ENCODE measurements around the gene OR10G7. TPM values are rescaled to one million over a fixed set of nuclear protein-coding genes. Genes with fewer than 3 reads are reported as not detected.

Gene OR10G7
- total RNA-seq, 1 donor from 2014 or later = not detected

- DNase-seq (ENCODE audit: low read depth) (no peak), FAIRE-seq (no peak)
- peaks cover 7% of the 10 kb centered on the region for H3K4me1 Mint-ChIP-seq (ENCODE audit: low read depth, unreplicated experiment)
- no peaks in the 10 kb centered on the region for H3K27me3 Mint-ChIP-seq (ENCODE audit: low read depth, unreplicated experiment)
- no peaks in the 10 kb centered on the region for H3K36me3 Mint-ChIP-seq (ENCODE audit: low read depth, unreplicated experiment)
- TF ChIP-seq CTCF (IDR thresholded peaks at IDR 0.05; ENCODE audit: insufficient read depth, low read depth, low read length) = no peak
- no peak for TF ChIP-seq EZH2 (IDR thresholded peaks at IDR 0.05; ENCODE audit: insufficient read depth, low read length)
- no peak overlapping the region for H3K27ac Mint-ChIP-seq (ENCODE audit: unreplicated experiment)
- no peaks in the 10 kb centered on the region for H3K79me2 ChIP-seq (ENCODE audit: insufficient read depth, low read length)
- no peak overlapping the region for H3K4me3 ChIP-seq (ENCODE audit: insufficient read depth, low read depth, low read length)
- H2AFZ ChIP-seq (ENCODE audit: low read depth, low read length) = no peak overlapping the region
- H3K4me2 ChIP-seq (ENCODE audit: low read length) = no peak overlapping the region
- no peaks in the 10 kb centered on the region for H3K27me3 ChIP-seq (ENCODE audit: insufficient read depth, low read length)
- H3K9me3 ChIP-seq (ENCODE audit: insufficient read depth, low read depth, low read length) = no peaks in the 10 kb centered on the region
- no peaks in the 10 kb centered on the region for H4K20me1 ChIP-seq (ENCODE audit: insufficient read depth, low read length)
- no peaks in the 10 kb centered on the region for H3K36me3 ChIP-seq (ENCODE audit: insufficient read depth, low read length)
- H3K4me1 ChIP-seq (ENCODE audit: insufficient read depth, low read length) = no peaks in the 10 kb centered on the region
- H3K4me3 Mint-ChIP-seq (ENCODE audit: unreplicated experiment) = no peak overlapping the region
- H3K27ac ChIP-seq (ENCODE audit: low read depth, low read length) = no peak overlapping the region
- peaks cover 4% of the 10 kb centered on the region for H3K9me3 Mint-ChIP-seq (ENCODE audit: unreplicated experiment)
- H3K9ac ChIP-seq (ENCODE audit: low read length) = no peak overlapping the region
Measured at GRCh38 chr11:124077266-124077665, 36.1 kb upstream of the OR10G7 start.

GRCh38 chr11:124075841-124076651 lies 34.9 kb upstream of the OR10G7 start:
- H3K27me3 ChIP-seq (ENCODE audit: insufficient read depth, low read length) = no peaks in the 10 kb centered on the region
- peaks cover 4% of the 10 kb centered on the region for H3K9me3 Mint-ChIP-seq (ENCODE audit: unreplicated experiment)
- FAIRE-seq (no peak), DNase-seq (ENCODE audit: low read depth) (no peak)
- H3K9ac ChIP-seq (ENCODE audit: low read length) = peak overlapping the region; percentile 43
- H3K4me3 ChIP-seq (ENCODE audit: insufficient read depth, low read depth, low read length) = peak overlapping the region; percentile 54
- H3K4me1 Mint-ChIP-seq (ENCODE audit: low read depth, unreplicated experiment) = peaks cover 4% of the 10 kb centered on the region
- H3K27me3 Mint-ChIP-seq (ENCODE audit: low read depth, unreplicated experiment) = no peaks in the 10 kb centered on the region
- H3K4me1 ChIP-seq (ENCODE audit: insufficient read depth, low read length) = no peaks in the 10 kb centered on the region
- H3K36me3 ChIP-seq (ENCODE audit: insufficient read depth, low read length) = no peaks in the 10 kb centered on the region
- H3K79me2 ChIP-seq (ENCODE audit: insufficient read depth, low read length) = no peaks in the 10 kb centered on the region
- no peaks in the 10 kb centered on the region for H3K9me3 ChIP-seq (ENCODE audit: insufficient read depth, low read depth, low read length)
- H3K4me2 ChIP-seq (ENCODE audit: low read length) = peak overlapping the region; percentile 90
- H3K27ac Mint-ChIP-seq (ENCODE audit: unreplicated experiment) = no peak overlapping the region
- no peak for TF ChIP-seq CTCF (IDR thresholded peaks at IDR 0.05; ENCODE audit: insufficient read depth, low read depth, low read length)
- TF ChIP-seq EZH2 (IDR thresholded peaks at IDR 0.05; ENCODE audit: insufficient read depth, low read length) = peak; percentile 65
- no peak overlapping the region for H3K27ac ChIP-seq (ENCODE audit: low read depth, low read length)
- H4K20me1 ChIP-seq (ENCODE audit: insufficient read depth, low read length) = no peaks in the 10 kb centered on the region
- no peak overlapping the region for H3K4me3 Mint-ChIP-seq (ENCODE audit: unreplicated experiment)
- H2AFZ ChIP-seq (ENCODE audit: low read depth, low read length) = peak overlapping the region; percentile 87
- H3K36me3 Mint-ChIP-seq (ENCODE audit: low read depth, unreplicated experiment) = no peaks in the 10 kb centered on the region

GRCh38 chr11:124075492-124075840 lies 34.3 kb upstream of the OR10G7 start:
- Histone ChIP-seq H3K9me3 (ENCODE audit: insufficient read depth, low read depth, low read length) (no peaks in the 10 kb centered on the region), H4K20me1 (ENCODE audit: insufficient read depth, low read length) (no peaks in the 10 kb centered on the region), H3K27ac (ENCODE audit: low read depth, low read length) (no peak overlapping the region), H2AFZ (ENCODE audit: low read depth, low read length) (peak overlapping the region; percentile 87), H3K27me3 (ENCODE audit: insufficient read depth, low read length) (no peaks in the 10 kb centered on the region), H3K4me3 (ENCODE audit: insufficient read depth, low read depth, low read length) (no peak overlapping the region), H3K9ac (ENCODE audit: low read length) (no peak overlapping the region), H3K36me3 (ENCODE audit: insufficient read depth, low read length) (no peaks in the 10 kb centered on the region), H3K4me2 (ENCODE audit: low read length) (peak overlapping the region; percentile 90), H3K79me2 (ENCODE audit: insufficient read depth, low read length) (no peaks in the 10 kb centered on the region), H3K4me1 (ENCODE audit: insufficient read depth, low read length) (no peaks in the 10 kb centered on the region)
- Mint-ChIP-seq H3K27me3 (ENCODE audit: low read depth, unreplicated experiment) (no peaks in the 10 kb centered on the region), H3K27ac (ENCODE audit: unreplicated experiment) (no peak overlapping the region), H3K4me3 (ENCODE audit: unreplicated experiment) (no peak overlapping the region), H3K36me3 (ENCODE audit: low read depth, unreplicated experiment) (no peaks in the 10 kb centered on the region), H3K4me1 (ENCODE audit: low read depth, unreplicated experiment) (peaks cover 3% of the 10 kb centered on the region), H3K9me3 (ENCODE audit: unreplicated experiment) (peaks cover 4% of the 10 kb centered on the region)
- FAIRE-seq = no peak
- DNase-seq (ENCODE audit: low read depth) = no peak
- no peak for TF ChIP-seq EZH2 (IDR thresholded peaks at IDR 0.05; ENCODE audit: insufficient read depth, low read length)
- TF ChIP-seq CTCF (IDR thresholded peaks at IDR 0.05; ENCODE audit: insufficient read depth, low read depth, low read length) = no peak

Data from astrocyte (in vitro differentiated cells and primary cell).